HepG2 (cell line): ENCODE data around the gene RNASE11. TPM values are rescaled to one million over a fixed set of nuclear protein-coding genes. Genes with fewer than 3 reads are reported as not detected.
A peak's percentile ranks its signal among the peaks of the same experiment; 100 is the strongest.

Source experiments
- CENPT ChIP-seq: sonication (generic); formaldehyde crosslinking; IDR thresholded peaks from 2 replicates; pipeline ENCODE4 v1.8.0; 2022; ENCODE audit warnings: low read depth, mild to moderate bottlenecking, moderate library complexity, missing genetic modification reagents
- FOSL2 ChIP-seq: sonication (generic); formaldehyde crosslinking; IDR thresholded peaks from 2 replicates; pipeline ENCODE4 v1.4.0; 2020; ENCODE audit warnings: missing genetic modification reagents
- HCFC1 ChIP-seq: fragments of 150-350 bp; IDR thresholded peaks from 2 replicates; pipeline ENCODE4 v1.6.1; 2014; ENCODE audit warnings: low read depth, low read length
- HDAC1 ChIP-seq: sonication (generic); formaldehyde crosslinking; IDR thresholded peaks from 2 replicates; pipeline ENCODE4 v1.5.1; 2020; ENCODE audit warnings: mild to moderate bottlenecking, missing genetic modification reagents
- PHF21A ChIP-seq: sonication (generic); formaldehyde crosslinking; IDR thresholded peaks from 2 replicates; pipeline ENCODE4 v1.5.0; 2020; ENCODE audit warnings: mild to moderate bottlenecking, missing genetic modification reagents
- PRPF4 ChIP-seq: fragments of 200-400 bp; formaldehyde crosslinking; IDR thresholded peaks from 2 replicates; pipeline ENCODE4 v1.6.1; 2016; ENCODE audit warnings: low read length, low read depth; ENCODE audit not compliant: poor library complexity, severe bottlenecking
- SMAD1 ChIP-seq: sonication (generic); formaldehyde crosslinking; IDR thresholded peaks from 2 replicates; pipeline ENCODE4 v1.4.0; 2020; ENCODE audit warnings: missing genetic modification reagents, low read depth, mild to moderate bottlenecking, borderline replicate concordance
- SOX5 ChIP-seq: IDR thresholded peaks from 2 replicates; pipeline ENCODE4 v1.6.1; 2016; ENCODE audit warnings: borderline replicate concordance
- TBX3 ChIP-seq: fragments of 450-650 bp; IDR thresholded peaks from 2 replicates; pipeline ENCODE4 v1.6.1; 2017; ENCODE audit warnings: antibody characterized with exemption, mild to moderate bottlenecking, inconsistent platforms, borderline replicate concordance
- YY1 ChIP-seq: IDR thresholded peaks from 2 replicates; pipeline ENCODE4 v1.6.1; 2011; ENCODE audit warnings: low read length, low read depth, moderate library complexity, mild to moderate bottlenecking; ENCODE audit not compliant: insufficient read depth, insufficient replicate concordance
- ZKSCAN1 ChIP-seq: fragments of 150-350 bp; IDR thresholded peaks from 2 replicates; pipeline ENCODE4 v1.6.1; 2014; ENCODE audit warnings: low read length
- ZNF567 ChIP-seq: sonication (generic); formaldehyde crosslinking; IDR thresholded peaks from 2 replicates; pipeline ENCODE4 v1.8.1; 2023; ENCODE audit warnings: mild to moderate bottlenecking, missing genetic modification reagents, borderline replicate concordance
- ZNF709 ChIP-seq: sonication (generic); formaldehyde crosslinking; IDR thresholded peaks from 2 replicates; pipeline ENCODE4 v1.5.0; 2020; ENCODE audit warnings: mild to moderate bottlenecking, missing genetic modification reagents
- ZSCAN29 ChIP-seq: sonication (generic); formaldehyde crosslinking; conservative IDR thresholded peaks from 2 replicates; pipeline ENCODE4 v1.4.0; 2020; ENCODE audit warnings: mild to moderate bottlenecking, missing genetic modification reagents
- polyA plus RNA-seq, 8 experiments: library from polyadenylated mRNA; depleted of rRNA in 3 of 8; stranded (reverse) in 7 of 8; unstranded in 1 of 8; fragments of >200 nt; fragmentation: Illumina TruSeq in 4 of 8; extraction: Trizol in 4 of 8; gene quantifications; 2 replicates each; pipeline versions ENCODE4 v1.2.1 to v1.2.3, GENCODE V29; 2011 to 2016; ENCODE audit warnings: low read depth in 4 of 8, missing spikeins in 1 of 8, mixed read lengths in 1 of 8; ENCODE audit not compliant: insufficient read depth in 1 of 8
- total RNA-seq, 5 experiments: library from RNA; depleted of rRNA; stranded (reverse); fragments of >200 nt; fragmentation: Illumina TruSeq; extraction: Trizol; gene quantifications; 2 replicates each; pipeline ENCODE4 v1.2.3, GENCODE V29; 2016; ENCODE audit warnings: low read depth in 1 of 5
- TF ChIP-seq, protein P1 (sequence below): IDR thresholded peaks from 2 replicates; pipeline ENCODE4 v1.6.1; 2016; ENCODE audit warnings: low read depth, control low read depth
- TF ChIP-seq, protein P2 (sequence below): sonication (generic); formaldehyde crosslinking; IDR thresholded peaks from 2 replicates; pipeline ENCODE4 v1.8.0; 2022; ENCODE audit warnings: missing genetic modification reagents, mild to moderate bottlenecking, inconsistent platforms, borderline replicate concordance

RNASE11 gene
- total and polyA plus RNA-seq, 2 of the 13 experiments (the other 11 are each of a cell fraction or from before 2014, with no cell fraction given): not detected

DNA sequence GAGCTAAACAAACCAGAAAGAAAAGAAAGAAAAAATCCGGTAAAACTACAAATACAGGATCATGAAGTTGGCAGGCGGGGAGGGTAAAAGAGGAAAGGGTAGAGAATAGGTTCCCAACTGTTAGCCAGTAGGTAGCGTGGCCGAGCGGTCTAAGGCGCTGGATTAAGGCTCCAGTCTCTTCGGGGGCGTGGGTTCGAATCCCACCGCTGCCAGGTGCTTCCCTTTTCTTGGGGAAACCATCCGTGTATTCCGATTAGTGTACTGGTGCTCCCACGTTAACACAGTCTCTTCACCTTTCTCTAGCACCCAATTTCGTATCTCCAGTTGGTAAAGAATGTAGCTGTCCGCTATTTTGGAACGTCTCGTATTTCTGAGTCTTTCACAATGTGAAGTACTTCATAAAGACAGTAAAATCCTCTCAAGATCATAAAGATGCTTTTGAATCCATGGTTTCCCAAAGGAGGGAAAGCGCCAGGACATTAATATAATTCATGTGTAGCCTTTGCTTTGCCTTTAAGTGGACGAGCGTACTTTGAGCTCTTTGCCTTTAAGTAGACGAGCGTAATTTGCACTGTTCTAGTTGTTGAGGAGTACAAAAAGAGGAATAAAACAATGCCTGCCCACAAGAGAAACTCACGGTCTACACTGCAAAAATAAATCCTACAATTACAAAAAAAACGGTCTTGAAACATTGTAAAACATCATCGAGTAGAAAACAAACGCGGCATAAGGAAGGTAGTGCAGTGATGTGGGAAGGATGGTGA, 22.4 kb upstream of the RNASE11 start (continued):
- TF ChIP-seq, protein P1, sequence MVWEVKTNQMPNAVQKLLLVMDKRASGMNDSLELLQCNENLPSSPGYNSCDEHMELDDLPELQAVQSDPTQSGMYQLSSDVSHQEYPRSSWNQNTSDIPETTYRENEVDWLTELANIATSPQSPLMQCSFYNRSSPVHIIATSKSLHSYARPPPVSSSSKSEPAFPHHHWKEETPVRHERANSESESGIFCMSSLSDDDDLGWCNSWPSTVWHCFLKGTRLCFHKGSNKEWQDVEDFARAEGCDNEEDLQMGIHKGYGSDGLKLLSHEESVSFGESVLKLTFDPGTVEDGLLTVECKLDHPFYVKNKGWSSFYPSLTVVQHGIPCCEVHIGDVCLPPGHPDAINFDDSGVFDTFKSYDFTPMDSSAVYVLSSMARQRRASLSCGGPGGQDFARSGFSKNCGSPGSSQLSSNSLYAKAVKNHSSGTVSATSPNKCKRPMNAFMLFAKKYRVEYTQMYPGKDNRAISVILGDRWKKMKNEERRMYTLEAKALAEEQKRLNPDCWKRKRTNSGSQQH: peak; percentile 82; the same call in 1 of the 2 replicates
- TF ChIP-seq PRPF4: peak; percentile 55
- no peak for TF ChIP-seq TBX3
- no peak for TF ChIP-seq ZNF709 (CRISPR knock-in tag)
- TF ChIP-seq SOX5 (CRISPR knock-in tag): 0 out of 2 replicates have a peak, but pooled peaks have one; percentile 40
- TF ChIP-seq ZNF567 (CRISPR knock-in tag): 0 out of 2 replicates have a peak, but pooled peaks have one; percentile 39
- TF ChIP-seq ZSCAN29 (CRISPR knock-in tag): 0 out of 2 replicates have a peak, but pooled peaks have one; percentile 73
- TF ChIP-seq SMAD1 (CRISPR knock-in tag): 0 out of 2 replicates have a peak, but pooled peaks have one; percentile 49
- TF ChIP-seq, protein P2, sequence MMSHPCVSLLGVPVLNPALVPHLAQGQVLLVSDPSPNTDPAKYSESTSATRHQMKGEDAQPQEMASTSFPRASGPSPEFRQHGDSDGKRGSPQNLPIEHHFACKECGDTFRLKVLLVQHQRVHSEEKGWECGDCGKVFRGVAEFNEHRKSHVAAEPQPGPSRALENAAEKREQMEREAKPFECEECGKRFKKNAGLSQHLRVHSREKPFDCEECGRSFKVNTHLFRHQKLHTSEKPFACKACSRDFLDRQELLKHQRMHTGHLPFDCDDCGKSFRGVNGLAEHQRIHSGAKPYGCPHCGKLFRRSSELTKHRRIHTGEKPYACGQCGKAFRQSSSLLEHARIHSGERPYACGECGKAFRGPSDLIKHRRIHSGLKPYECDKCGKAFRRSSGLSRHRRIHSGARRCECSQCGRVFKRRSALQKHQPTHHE: no peak
- no peak for TF ChIP-seq CENPT (CRISPR knock-in tag)
- TF ChIP-seq YY1: peak; percentile 69
- peak; percentile 63 for TF ChIP-seq FOSL2
- peak; percentile 63 for TF ChIP-seq PHF21A (CRISPR knock-in tag)
- 0 out of 2 replicates have a peak, but pooled peaks have one; percentile 44 for TF ChIP-seq ZKSCAN1
- TF ChIP-seq HCFC1: no peak
- TF ChIP-seq HDAC1 (CRISPR knock-in tag): peak; percentile 60
